Effector memory CD4-positive, alpha-beta T cell (primary cell): ENCODE data around the gene TNFSF15.

Source experiments
- DNase-seq, 3 donors: peaks; one replicate each; pipeline ENCODE4 v3.0.0-alpha.2; 2020
- H3K27ac ChIP-seq: 2 replicates; pipeline ENCODE4 v1.7.0; 2013; ENCODE audit warnings: mild to moderate bottlenecking, low read length, moderate library complexity; ENCODE audit not compliant: insufficient read depth, poor library complexity, severe bottlenecking
- H3K27me3 ChIP-seq: replicated peaks from 2 replicates; pipeline ENCODE4 v1.7.0; 2013; ENCODE audit warnings: mild to moderate bottlenecking, low read length; ENCODE audit not compliant: insufficient read depth, control insufficient read depth, poor library complexity, severe bottlenecking
- H3K36me3 ChIP-seq: 2 replicates; pipeline ENCODE4 v1.7.0; 2013; ENCODE audit warnings: mild to moderate bottlenecking, low read length, moderate library complexity; ENCODE audit not compliant: control insufficient read depth, insufficient read depth
- H3K4me1 ChIP-seq: 2 replicates; pipeline ENCODE4 v1.7.0; 2013; ENCODE audit warnings: low read length, mild to moderate bottlenecking; ENCODE audit not compliant: control insufficient read depth, insufficient read depth, poor library complexity, severe bottlenecking
- H3K4me3 ChIP-seq: 2 replicates; pipeline ENCODE4 v1.7.0; 2013; ENCODE audit warnings: low read length, low read depth, mild to moderate bottlenecking; ENCODE audit not compliant: insufficient read depth, poor library complexity, severe bottlenecking
- H3K9me3 ChIP-seq: 2 replicates; pipeline ENCODE4 v1.7.0; 2013; ENCODE audit warnings: mild to moderate bottlenecking, low read length, moderate library complexity; ENCODE audit not compliant: control insufficient read depth
- total RNA-seq, 3 donors: gene quantifications; one replicate each; lab custom pipeline; 2026; lab: John Stamatoyannopoulos, UW

TNFSF15 gene
- 0 reads per million in 3 donors for total RNA-seq

DNA sequence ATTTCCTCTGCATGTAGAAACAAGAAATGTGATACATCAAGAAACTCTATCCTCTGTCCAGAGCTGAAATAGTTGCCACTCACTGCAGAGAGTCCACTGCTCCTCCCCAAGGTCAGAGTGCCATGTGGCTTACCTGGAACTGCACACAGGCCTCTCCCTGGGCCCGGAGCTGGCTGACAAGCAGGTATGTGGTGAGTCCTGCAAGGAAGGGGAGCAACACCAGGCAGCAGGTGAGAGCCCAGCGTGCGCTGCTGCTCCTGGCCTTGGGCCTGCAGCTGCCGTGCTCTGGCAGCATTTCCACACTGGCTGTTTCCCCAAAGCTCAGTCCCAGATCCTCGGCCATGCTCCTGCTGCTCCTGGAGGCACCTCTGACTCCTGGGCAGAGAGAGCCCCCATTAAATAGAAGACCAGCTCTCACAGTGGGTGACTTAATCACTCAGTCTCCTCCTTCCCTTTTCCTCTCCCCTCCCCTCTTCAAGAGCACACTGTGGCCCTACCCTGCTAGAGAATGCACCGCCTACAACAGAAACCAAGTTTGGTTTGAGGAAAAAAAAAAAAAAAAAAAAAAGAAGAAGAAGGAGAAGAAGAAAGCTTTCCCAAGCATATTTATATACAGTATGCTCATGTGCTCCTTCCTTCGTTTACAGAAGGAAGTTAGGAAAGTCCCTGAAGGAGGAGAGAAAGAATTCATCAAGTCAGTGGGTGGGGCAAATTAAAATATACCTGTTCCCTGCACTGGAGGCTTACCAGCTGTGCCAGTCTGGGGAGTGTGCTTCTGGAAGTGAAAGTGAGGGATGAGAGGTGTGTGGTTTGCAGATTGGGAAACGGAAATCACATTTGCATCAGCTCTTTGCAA is at the start of gene TNFSF15:
TSS of gene TNFSF15 (minus strand) at position 370 of the 856 bp plus-strand sequence. CDS start at position 343, 27 bp downstream.
- H3K27me3 ChIP-seq, result no peaks in the 10 kb centered on the region
- peaks cover 8% of the 10 kb centered on the region for H3K4me1 ChIP-seq
- H3K9me3 ChIP-seq, result no peaks in the 10 kb centered on the region
- H3K4me3 ChIP-seq, result no peak within 1 kb of the TSS
- H3K36me3 ChIP-seq, result no peaks in the 10 kb centered on the region
- DNase-seq, result no peak
- no peak within 1 kb of the TSS for H3K27ac ChIP-seq

DNA sequence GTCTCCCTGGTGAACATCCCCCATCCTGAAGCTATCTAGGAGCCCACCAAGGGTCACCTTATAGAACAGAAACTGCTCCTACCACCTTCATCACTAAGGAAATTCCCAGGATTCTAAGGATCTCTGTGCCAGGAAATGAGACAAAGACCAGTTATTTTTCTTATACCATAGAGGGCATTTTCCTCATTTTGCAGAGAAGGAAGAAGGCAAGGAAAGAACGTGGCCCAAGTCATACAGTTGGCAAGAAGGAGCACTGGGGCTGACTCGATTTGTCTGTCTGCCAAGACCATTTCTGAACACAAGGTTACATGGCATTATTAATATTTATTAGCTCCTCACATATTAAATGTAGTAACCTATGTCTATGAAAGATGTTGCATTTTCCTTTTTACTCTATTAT is 49.6 kb upstream of the TNFSF15 start:
- Histone ChIP-seq H3K4me1 (no peaks in the 10 kb centered on the region), H3K4me3 (no peak overlapping the region), H3K27me3 (no peaks in the 10 kb centered on the region), H3K27ac (no peak overlapping the region), H3K9me3 (no peaks in the 10 kb centered on the region), H3K36me3 (no peaks in the 10 kb centered on the region)
- no peak for DNase-seq

DNA sequence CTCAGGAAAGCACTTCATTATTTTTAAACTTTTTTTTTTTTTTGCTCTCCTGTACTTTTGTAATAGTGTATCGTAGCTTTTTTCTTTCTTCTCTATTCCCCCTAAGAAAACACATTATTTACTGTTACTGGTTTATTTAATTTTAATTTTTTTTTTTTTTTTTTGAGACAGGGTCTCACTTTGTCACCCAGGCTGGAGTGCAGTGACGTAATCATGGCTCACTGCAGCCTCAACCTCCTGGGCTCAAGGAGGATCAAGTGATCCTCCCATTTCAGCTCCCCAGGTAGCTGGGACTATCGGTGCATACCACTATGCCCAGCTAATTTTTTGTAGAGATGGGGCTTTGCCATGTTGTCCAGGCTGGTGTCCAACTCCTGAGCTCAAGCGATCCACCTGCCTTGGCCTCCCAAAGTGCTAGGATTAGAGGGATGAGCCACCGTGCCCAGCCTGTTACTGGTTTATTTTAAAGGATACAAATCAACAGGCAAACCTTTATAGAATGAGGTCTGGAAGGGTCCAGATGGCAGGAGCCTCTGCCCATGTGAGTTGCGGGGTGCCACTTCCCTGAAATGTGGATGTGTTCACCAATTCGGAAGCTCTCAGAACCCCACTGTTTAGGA is 49.0 kb upstream of the TNFSF15 start:
- no peaks in the 10 kb centered on the region for H3K27me3 ChIP-seq
- no peaks in the 10 kb centered on the region for H3K4me1 ChIP-seq
- DNase-seq, result no peak
- H3K4me3 ChIP-seq, result no peak overlapping the region
- no peaks in the 10 kb centered on the region for H3K36me3 ChIP-seq
- no peak overlapping the region for H3K27ac ChIP-seq
- H3K9me3 ChIP-seq, result no peaks in the 10 kb centered on the region

DNA sequence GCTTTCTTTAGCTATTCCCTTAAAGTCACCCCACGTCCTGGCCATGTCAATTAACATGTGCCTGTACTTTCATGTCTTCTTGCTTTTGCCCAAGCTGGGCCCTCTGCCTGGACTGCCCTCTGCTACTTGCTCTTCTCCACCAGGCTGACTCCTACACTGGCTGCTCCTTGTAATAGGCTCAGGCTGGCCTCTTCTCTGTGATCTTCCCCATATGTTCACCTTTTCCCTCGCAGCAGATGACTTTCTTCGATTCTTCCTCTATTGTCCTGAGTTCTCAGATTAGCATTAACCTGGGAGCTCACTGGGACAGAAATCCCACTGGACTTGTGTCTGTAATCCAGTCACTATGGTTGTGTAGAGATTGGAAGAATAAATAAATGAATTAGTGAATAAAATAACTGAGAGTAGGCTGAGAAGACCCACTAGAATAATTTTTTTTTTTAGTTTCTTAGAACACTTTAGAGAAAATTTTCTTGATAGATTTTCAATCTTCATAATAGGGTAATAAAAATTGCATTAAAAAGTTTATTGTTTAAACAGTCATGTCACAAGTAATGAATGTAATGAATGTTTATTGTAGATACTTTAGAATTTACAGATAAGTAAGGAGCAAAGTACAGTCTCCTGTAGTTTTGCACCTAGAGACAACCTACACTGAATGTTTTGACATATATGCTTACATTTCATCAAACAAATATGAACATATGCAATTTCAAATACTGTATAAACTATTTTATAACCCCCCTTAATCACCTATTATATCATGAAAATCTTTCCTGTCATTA is 47.4 kb upstream of the TNFSF15 start:
- no peaks in the 10 kb centered on the region for H3K4me1 ChIP-seq
- H3K27ac ChIP-seq, result no peak overlapping the region
- no peaks in the 10 kb centered on the region for H3K27me3 ChIP-seq
- no peaks in the 10 kb centered on the region for H3K36me3 ChIP-seq
- no peak for DNase-seq
- H3K9me3 ChIP-seq, result no peaks in the 10 kb centered on the region
- no peak overlapping the region for H3K4me3 ChIP-seq

DNA sequence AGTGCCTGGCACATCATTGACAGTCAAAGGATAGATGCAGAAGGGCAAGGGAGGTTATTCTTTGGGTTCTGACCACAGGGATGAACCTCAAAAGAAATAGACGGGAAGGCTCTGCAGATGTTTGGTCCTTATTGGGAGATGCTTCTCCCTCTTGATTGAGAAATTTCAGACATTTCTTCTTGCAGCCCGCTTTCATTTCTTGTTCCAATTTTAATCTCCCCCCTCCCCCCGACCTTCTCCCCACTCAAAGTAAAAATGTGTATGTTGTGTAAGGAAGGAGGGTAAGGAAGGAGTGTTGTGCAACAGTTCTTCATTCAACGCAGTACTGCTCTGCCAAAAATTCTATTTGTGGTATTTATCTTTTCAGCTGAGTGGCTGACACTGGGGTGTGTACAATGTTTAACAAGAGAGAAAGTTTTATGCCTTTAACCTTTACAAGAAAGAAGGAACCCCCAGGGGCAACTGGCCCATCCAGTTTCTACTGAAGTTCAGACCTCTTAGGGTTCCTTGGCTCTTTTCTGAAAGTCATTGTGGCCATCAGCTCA is 46.3 kb upstream of the TNFSF15 start:
- no peaks in the 10 kb centered on the region for H3K27me3 ChIP-seq
- H3K4me1 ChIP-seq, result no peaks in the 10 kb centered on the region
- no peak overlapping the region for H3K4me3 ChIP-seq
- DNase-seq, result no peak
- no peaks in the 10 kb centered on the region for H3K9me3 ChIP-seq
- no peaks in the 10 kb centered on the region for H3K36me3 ChIP-seq
- no peak overlapping the region for H3K27ac ChIP-seq

DNA sequence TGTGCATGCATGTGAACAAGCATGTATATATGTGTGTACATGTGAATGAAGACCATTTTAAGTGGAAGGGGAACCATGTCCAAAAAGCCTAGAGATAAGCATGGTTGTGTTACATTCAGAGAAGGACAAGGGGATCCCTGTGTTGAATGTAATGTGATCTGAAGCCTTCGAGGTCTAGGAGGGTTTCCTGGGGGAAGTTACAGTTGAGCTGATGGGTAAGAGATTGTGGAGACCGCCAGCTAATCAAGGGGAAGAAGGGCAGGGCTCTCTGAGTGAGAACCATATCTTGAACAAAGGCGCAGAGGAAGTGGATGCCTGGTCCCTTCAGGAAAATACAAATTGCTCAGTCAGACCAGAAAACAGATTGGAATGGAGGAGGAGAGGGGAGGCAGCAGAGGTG is 45.5 kb upstream of the TNFSF15 start:
- no peak overlapping the region for H3K27ac ChIP-seq
- no peak for DNase-seq
- H3K4me1 ChIP-seq, result no peaks in the 10 kb centered on the region
- H3K36me3 ChIP-seq, result no peaks in the 10 kb centered on the region
- no peaks in the 10 kb centered on the region for H3K9me3 ChIP-seq
- H3K4me3 ChIP-seq, result no peak overlapping the region
- no peaks in the 10 kb centered on the region for H3K27me3 ChIP-seq

DNA sequence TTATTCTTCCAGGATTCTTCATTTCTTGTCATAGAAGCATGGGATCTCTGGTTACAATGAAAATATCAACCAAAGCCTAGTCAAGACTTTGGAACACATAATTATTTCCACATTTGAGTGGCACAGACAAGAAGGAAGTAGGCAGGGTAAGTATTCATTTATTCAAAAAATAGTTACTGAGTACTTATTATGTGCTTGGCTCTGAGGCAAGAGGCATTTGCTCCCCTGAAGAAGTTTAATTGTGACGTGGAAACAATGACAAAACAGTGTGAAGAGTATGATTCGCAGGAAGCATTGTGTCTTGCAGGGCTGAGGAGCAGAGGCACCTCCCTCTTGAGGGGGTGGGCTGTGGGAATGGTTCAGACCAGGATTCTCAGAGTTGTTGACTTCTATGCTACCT is 45.0 kb upstream of the TNFSF15 start:
- no peaks in the 10 kb centered on the region for H3K36me3 ChIP-seq
- no peaks in the 10 kb centered on the region for H3K27me3 ChIP-seq
- no peak overlapping the region for H3K4me3 ChIP-seq
- H3K9me3 ChIP-seq, result no peaks in the 10 kb centered on the region
- no peak overlapping the region for H3K27ac ChIP-seq
- H3K4me1 ChIP-seq, result no peaks in the 10 kb centered on the region
- DNase-seq, result no peak

DNA sequence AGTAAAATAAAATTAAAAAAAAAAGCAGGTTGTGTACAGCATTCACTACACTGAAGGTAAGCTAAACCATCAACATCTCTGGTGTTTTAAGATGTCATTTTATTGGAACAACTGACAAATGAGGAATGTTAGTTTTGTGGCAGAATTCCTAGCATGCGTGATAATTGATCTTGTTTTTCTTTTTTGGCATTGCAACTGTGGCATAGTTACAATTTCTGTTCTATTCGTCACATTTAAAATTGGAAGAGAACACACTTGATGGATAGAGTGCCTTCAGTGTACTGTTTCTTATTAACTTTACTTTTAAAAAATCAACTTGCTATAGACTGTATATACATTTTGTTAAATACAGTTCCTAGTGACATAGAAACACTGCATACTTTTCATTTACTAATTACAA is 43.6 kb upstream of the TNFSF15 start:
- Histone ChIP-seq H3K27me3 (no peaks in the 10 kb centered on the region), H3K9me3 (no peaks in the 10 kb centered on the region), H3K27ac (no peak overlapping the region), H3K36me3 (no peaks in the 10 kb centered on the region), H3K4me1 (no peaks in the 10 kb centered on the region), H3K4me3 (no peak overlapping the region)
- no peak for DNase-seq

DNA sequence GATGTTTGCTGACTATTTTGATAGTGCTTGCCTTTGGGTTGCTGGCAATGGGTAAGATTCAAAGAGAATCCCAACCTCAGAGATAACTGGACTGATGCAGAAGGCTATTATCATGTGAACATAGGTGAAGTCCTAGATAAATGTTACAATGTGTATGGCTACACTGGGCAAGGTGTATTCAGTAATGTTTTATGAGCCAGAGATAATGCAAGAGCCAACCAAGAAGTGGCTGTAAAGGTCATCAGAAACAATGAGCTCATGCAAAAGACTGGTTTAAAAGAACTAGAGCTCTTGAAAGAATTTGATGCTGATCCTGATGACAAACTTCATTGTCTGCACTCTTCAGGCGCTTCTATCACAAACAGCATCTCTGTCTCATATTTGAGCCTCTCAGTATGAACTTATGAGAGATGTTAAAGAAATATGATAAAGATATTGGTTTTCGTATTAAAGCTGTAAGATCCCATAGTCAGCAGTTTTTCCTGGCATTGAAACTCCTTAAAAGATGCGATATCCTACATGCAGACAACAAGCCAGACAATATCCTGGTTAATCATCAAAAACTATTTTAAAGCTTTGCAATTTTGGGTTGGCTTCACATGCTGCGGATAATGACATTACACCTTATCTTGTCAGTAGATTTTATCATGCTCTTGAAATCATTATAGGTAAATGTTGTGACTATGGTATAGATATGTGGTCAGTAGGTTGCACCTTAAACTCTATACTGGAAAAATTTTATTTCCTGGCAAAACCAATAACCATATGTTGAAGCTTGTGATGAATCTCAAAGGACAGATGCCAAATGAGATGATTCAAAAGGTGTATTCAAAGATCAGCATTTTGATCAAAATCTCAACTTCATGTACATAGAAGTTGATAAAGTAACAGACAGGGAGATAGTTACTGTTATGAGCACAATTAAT is 41.9 kb upstream of the TNFSF15 start:
- H3K36me3 ChIP-seq, result no peaks in the 10 kb centered on the region
- H3K27me3 ChIP-seq, result no peaks in the 10 kb centered on the region
- no peak overlapping the region for H3K4me3 ChIP-seq
- DNase-seq, result no peak
- no peaks in the 10 kb centered on the region for H3K4me1 ChIP-seq
- no peaks in the 10 kb centered on the region for H3K9me3 ChIP-seq
- no peak overlapping the region for H3K27ac ChIP-seq
